PC-3 (cell line): ENCODE data around the gene TMEM223.

Source experiments
- EZH2 ChIP-seq: fragments of 300-600 bp; sonication (generic); IDR thresholded peaks from one replicate; pipeline ENCODE4 v1.6.1; 2017; ENCODE audit warnings: antibody characterized with exemption, mild to moderate bottlenecking, low read length; ENCODE audit not compliant: unreplicated experiment
- EZH2phosphoT487 ChIP-seq: fragments of 300-600 bp; sonication (generic); IDR thresholded peaks from 2 replicates; pipeline ENCODE4 v1.6.1; 2018; ENCODE audit warnings: mild to moderate bottlenecking, antibody characterized with exemption, low read length, borderline replicate concordance
- TF ChIP-seq, protein P1 (sequence below): fragments of 300-600 bp; sonication (generic); conservative IDR thresholded peaks from 2 replicates; pipeline ENCODE4 v1.5.1; 2017; ENCODE audit warnings: antibody characterized with exemption, low read depth, mild to moderate bottlenecking, low read length

DNA sequence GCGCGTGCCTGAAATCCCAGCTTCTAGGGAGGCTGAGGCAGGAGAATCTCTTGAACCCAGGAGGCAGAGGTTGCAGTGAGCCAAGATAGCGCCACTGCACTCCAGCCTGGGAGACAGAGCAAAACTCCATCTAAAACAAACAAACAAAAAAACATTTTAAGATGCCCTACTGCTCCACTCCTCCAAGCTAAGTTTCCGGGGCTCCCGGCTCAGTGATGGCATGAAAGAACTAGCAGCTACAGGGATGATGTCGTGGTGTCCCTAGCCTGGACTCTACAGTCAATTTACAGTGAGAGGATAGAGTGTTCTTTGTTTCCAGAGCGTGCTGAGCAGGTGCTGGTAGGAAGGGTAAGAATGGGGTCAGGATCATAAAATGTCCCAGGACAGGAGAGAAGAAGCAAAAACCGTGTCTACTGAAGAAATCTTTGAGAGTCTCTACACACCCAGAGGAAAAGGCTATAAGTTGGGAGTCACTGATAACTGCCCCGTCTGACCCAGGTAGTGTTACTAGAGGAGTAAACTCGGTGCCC, 36.7 kb downstream of the TMEM223 start:
- TF ChIP-seq, protein P1, sequence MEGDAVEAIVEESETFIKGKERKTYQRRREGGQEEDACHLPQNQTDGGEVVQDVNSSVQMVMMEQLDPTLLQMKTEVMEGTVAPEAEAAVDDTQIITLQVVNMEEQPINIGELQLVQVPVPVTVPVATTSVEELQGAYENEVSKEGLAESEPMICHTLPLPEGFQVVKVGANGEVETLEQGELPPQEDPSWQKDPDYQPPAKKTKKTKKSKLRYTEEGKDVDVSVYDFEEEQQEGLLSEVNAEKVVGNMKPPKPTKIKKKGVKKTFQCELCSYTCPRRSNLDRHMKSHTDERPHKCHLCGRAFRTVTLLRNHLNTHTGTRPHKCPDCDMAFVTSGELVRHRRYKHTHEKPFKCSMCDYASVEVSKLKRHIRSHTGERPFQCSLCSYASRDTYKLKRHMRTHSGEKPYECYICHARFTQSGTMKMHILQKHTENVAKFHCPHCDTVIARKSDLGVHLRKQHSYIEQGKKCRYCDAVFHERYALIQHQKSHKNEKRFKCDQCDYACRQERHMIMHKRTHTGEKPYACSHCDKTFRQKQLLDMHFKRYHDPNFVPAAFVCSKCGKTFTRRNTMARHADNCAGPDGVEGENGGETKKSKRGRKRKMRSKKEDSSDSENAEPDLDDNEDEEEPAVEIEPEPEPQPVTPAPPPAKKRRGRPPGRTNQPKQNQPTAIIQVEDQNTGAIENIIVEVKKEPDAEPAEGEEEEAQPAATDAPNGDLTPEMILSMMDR: no peak
- TF ChIP-seq EZH2phosphoT487 (no peak), EZH2 (no peak)
